GM12865 (cell line): ENCODE results near the gene GC.
A peak's percentile ranks its signal among the peaks of the same experiment; 100 is the strongest.

Experiments
- DNase-seq: peaks from one replicate; pipeline ENCODE4 v3.0.0; 2010; ENCODE audit warnings: low read depth
- H3K4me3 ChIP-seq: 2 replicates; pipeline ENCODE4 v1.5.1; 2011; ENCODE audit warnings: mild to moderate bottlenecking, low read depth, low read length, control low read depth
- TF ChIP-seq, protein P1 (sequence below): IDR thresholded peaks from 2 replicates; pipeline ENCODE4 v1.5.1; 2011; ENCODE audit warnings: low read length, control low read depth, low read depth, inconsistent platforms; ENCODE audit not compliant: insufficient read depth; ENCODE audit errors: missing control alignments

GC gene

DNA sequence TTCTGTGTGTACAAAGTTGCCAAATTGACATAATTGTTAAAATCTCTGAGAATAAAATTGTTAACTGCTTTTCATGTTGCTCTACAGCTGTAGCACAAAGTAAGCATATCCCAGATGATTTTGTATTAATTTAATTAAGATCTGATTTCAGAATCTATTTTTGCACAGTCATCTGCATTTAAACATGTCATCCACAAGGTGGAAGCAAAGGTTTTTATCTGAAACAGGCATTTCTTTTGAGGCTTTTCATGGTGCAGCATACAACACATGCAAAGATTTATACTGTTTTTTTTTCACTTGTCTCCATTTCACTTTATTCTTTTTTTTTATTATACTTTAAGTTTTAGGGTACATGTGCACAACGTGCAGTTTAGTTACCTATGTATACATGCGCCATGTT lies 51.2 kb downstream of the GC start:
- TF ChIP-seq, protein P1, sequence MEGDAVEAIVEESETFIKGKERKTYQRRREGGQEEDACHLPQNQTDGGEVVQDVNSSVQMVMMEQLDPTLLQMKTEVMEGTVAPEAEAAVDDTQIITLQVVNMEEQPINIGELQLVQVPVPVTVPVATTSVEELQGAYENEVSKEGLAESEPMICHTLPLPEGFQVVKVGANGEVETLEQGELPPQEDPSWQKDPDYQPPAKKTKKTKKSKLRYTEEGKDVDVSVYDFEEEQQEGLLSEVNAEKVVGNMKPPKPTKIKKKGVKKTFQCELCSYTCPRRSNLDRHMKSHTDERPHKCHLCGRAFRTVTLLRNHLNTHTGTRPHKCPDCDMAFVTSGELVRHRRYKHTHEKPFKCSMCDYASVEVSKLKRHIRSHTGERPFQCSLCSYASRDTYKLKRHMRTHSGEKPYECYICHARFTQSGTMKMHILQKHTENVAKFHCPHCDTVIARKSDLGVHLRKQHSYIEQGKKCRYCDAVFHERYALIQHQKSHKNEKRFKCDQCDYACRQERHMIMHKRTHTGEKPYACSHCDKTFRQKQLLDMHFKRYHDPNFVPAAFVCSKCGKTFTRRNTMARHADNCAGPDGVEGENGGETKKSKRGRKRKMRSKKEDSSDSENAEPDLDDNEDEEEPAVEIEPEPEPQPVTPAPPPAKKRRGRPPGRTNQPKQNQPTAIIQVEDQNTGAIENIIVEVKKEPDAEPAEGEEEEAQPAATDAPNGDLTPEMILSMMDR: peak; percentile 16
- no peak overlapping the region for H3K4me3 ChIP-seq
- no peak for DNase-seq

DNA sequence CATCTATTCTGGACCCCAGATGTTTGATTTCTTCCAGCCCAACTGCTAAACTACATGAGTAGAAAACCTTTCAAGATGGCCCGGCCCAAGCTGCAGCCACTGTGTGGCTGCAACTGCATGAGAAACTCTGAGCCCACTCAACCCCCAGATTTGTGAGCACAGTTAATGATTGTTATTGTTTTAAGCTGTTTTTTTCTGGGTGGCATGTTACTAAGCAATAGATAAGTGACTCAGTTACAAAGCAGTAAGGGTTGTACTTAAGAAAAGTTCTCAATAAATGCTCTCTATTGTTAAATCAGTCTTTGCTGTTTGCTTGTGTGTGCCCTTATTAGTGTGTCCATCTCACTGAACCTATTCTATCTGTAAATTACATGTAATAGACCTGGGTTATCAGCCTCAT lies 51.8 kb downstream of the GC start:
- DNase-seq: no peak
- TF ChIP-seq, protein P1: no peak
- H3K4me3 ChIP-seq: no peak overlapping the region

DNA sequence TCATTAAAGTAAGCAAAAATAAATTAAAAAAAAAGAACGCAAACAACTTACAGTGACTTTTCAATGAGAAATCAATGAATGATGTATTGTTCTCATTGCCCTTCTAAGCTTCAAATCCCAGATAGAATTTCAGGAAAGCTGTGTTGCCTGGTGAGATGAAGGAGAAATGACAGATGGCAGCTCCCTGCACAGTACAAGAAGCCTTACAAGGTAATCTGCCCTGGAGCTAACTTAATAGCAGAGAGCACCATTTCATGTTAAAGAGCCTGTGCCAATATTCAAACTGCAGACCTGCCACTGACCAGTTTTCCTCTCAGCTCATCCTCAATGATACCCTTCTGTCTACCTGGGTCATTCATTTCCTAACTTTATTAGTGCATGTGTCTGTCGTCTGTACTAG lies 54.0 kb downstream of the GC start:
- TF ChIP-seq, protein P1: no peak
- no peak for DNase-seq
- no peak overlapping the region for H3K4me3 ChIP-seq

DNA sequence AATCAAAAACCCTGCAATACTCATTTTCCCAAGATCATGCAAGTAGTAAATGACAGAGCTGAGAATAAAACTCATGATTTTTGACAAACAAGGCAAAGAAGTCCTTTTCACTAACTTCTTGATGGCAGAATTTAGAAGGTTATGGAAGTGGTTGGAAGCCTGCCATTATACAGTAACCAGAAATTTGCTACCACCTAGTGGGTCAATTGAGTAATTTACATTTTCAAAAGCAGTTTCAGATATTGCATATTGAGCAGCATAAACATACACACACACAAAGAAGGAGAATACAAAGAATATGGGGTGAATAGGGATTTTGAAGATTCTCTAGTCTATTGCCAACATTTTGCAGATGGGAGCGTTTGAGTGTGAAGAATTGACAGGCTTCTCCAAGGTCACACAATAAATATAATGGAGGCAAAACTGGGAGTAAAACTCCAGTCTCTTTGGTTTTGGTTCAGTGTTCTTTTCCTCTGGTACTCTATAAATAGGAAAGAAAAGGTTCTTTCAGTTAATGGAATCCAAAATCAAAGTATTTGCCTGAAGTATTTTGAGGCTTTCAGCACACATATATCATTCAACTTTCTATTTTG lies 70.2 kb downstream of the GC start:
- DNase-seq: peak; percentile 34
- TF ChIP-seq, protein P1: peak; percentile 24
- no peak overlapping the region for H3K4me3 ChIP-seq

DNA sequence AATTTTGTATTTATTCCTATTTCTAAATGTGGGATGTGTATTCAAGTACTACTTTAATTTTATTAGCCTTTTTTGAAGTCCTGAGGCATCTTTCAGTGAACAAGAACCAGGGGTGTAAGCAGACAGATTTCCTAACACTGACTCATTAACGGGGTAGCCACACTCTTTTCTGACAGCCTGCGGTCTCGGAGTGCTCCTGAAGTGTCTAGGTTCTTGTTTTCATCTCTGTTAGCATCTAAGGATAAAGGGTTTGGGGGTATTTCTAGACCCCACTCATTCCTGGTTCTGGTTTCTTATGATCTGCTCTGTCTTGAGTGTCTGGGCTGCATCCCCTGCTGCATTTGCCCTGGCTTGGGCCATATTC lies 71.9 kb downstream of the GC start:
- TF ChIP-seq, protein P1: no peak
- H3K4me3 ChIP-seq: no peak overlapping the region
- no peak for DNase-seq

DNA sequence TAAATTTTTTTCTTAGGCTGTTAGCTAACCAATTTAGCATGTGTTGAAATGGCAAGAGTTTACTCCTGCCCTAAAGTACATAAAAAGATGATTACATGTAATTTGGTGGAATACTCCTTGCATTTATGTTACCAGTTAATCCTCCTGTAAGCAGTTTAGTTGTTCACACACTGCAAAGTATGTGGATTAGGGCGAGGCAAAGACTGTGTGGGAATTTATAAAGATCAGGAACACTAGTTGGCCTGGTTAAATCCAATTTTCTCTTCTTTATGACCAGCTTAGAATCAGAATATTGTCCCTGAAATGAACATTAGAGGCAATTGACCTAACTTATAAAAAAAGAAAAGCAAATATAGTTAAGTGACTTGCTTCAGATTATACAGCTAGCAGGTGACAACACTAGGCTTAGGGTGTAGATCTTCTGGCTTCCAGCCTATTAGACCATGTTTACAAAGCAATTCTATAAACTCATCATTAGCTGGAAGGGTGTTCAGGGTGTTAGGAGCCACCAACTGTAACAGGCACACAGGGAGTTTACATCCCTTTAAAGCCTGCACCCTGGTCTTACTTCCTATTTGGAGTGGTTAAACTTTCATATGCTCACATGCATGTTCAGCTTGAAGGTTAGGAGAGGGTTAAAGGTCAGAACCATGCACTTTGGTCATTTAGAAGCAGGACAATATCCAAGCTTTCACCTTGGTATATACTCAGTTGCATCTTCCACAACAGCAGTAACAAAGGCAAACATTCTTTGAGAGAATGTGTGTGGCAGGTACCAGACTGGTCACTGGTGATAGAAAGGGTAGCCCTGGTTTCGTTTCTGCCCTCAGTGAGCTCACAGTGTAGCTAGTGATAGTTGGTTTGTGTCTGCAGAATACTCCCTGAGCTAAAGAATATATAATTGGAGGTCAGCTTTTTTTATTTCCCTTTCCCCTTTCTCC lies 72.6 kb downstream of the GC start:
- H3K4me3 ChIP-seq: no peak overlapping the region
- DNase-seq: no peak
- TF ChIP-seq, protein P1: no peak
